HG02852 (cell line): ENCODE data around the gene ATP13A3.

ENCODE experiments used
- ATAC-seq: cut with Tn5 transposase; IDR thresholded peaks from one replicate; pipeline ENCODE4 v1.9.1; 2021; ENCODE audit warnings: mild to moderate bottlenecking, moderate library complexity; ENCODE audit not compliant: unreplicated experiment

ATP13A3 gene

DNA sequence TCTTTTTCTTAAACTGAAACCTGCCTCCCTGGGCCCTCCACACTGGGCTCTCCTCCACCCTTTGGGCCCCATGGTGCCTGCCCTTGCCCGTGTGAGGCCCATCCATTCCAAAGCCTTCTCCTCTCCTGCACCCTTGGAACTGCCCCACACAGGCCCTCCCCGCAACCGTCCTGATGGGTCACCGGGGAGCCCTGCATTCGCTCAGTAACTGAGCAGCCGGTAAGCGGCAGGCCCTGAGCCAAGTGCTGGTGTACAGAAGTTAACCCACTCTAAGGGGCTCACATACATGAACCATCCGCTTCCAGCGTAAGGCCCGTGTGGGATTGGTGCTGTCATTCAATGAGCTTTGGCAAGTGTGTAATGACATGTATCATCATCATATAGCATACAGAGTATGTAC, 111.9 kb downstream of the ATP13A3 start:
- ATAC-seq, result no peak

DNA sequence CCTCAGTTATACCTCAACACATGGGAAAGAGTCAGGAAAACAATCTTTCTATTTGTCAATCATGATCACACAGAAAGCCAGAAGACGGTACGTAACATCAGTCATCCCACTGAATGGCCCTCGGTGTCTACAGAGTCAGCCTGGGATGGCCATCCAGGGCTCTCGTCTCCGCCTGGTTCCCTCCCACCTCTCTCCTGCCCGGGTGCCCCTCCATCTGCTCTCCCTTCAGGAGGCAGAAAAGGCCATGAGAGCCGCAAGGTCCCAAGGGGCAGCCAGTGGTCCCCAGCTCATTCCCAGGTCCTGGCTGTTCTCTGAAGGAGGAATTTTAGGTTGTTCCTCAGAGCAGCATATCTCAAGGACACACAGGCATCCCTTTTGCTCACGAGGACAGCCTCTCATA, 112.9 kb downstream of the ATP13A3 start:
- no peak for ATAC-seq

DNA sequence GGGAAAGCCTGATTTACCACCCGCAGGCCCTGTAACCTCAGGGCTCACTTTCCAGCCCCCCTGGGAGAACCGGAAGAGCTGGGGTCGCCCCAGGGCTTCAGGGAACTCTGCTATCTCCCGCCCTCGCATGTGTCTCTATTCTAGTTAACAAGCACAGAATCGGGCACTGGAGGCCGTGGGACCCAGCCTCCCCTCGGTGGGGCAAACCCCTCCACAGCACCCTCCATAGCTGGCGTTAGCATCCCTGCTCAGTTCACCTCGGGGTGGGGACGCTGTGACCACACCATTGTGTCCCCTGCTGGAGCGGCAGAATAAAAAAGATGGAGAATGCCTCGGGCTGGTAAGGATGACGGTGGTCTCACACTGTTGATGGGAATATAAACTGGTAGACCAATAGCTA, 113.8 kb downstream of the ATP13A3 start:
- ATAC-seq, result no peak

DNA sequence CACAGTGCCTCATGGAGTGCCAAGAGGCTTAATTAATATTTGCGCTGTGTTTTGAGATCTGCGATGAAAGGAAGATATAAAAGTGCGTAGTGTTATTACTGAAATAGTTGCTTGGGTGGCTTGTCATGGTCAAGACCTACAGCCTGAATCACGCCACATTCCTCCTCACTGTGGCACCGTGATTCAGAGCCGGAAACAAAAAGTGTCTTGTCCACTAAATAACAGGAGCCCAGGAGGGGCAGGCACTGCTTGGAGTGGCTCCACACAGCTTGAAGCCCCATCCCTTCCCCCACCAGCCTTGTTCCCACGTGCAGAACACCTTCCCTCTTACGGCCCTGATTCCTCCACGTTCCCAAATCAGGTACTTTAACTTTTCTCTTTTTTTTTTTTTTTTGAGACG, 116.0 kb downstream of the ATP13A3 start:
- no peak for ATAC-seq

DNA sequence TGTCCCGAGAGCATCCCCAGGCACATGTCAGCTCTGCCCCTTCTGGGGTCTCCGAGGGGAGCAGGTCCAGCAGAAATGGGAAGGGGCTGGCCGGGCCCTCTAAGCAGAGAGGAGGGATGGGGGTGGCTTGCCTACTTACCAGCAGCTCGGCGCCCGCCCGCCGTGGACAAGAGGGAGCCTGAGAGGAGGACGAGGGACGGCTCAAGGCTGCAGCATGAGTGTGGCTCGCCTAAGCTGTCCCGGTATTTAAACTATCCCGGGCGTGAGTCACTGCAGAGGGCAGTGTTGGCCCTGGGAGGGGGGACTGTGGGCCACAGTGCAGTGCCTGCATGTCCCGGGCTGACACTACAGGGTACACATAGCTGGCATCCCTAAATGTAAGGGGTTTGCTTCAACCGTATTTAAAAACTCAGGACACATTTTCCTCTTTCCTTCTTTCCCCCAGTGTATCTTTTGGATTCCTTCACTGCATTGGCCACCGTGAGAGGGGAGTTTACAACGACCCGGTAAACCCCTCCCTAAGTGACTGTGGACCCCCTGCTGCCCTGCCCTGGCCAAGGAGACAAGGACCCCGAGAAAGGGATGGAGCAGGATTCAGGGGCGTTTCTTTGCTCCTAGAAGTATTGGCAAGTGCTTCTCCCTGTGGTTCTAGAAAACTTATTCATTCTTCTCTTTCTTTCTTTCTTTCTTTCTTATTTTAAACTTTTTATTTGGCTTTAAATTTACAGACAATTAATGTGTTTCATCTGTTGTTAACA, 117.1 kb downstream of the ATP13A3 start, which contains the start of gene LRRC15:
TSS of gene LRRC15 (minus strand) at position 222 of the 758 bp plus-strand sequence. CDS start 8,700 bp downstream, outside the sequence.
- no peak for ATAC-seq

DNA sequence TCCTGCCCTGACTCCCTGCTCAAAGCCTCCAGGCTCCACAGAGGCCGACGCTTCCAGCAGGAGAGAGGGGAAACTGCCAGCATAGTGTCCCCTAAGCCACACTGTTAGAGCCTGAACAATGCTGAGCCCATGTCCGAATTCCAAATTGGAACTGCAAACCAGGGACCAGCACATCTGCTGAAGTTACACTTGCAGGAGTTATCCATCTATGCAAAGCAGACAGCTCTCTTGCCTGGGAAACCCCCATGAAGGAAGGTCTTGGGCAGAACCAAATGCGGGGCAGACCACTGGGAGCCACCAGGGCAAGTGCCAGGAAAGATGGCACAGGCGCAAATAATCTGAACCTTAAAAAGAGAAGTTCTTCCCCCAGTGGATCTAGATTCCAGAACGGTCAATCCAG, 117.9 kb downstream of the ATP13A3 start:
- ATAC-seq, result no peak

DNA sequence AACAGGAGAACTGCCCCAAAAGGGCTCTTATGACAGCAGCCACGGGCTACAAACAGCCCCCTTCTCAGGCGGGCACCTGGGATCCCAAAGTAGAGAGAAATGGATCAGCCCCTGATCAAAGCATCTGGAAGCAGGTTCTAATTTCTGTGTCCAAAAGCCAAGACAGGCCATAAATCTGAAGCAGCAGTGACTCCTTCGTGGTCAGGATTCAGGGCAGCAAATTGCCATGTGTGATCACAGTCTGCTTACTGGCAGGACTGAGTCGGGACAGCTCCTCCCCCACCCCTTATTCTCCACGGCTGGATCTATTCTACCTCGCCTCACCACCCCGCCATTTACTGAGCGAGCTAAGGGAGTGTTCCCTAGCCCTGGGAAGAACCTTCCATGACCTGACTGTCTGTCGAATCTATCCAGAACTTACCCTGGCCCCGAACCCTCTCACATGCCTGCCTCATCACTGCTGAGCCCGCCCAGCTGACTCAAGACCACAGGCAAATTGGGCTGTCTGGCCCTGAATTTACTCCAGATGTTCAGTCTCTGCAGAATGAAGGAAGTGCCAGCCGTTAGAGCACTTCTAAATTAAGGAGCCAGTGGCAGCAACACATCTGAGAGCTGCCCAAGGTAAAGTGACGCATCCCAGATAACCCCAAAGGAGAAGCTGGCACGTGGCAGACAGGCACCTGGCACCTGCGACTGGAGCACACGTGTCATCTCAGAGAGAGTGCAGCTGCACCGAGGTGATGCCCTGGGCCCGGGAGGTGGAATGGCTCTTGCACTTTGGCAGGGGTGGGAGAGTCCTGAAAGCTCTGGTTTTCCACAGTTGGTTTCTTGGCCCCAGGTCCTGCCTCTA, 118.6 kb downstream of the ATP13A3 start:
- ATAC-seq, result no peak

DNA sequence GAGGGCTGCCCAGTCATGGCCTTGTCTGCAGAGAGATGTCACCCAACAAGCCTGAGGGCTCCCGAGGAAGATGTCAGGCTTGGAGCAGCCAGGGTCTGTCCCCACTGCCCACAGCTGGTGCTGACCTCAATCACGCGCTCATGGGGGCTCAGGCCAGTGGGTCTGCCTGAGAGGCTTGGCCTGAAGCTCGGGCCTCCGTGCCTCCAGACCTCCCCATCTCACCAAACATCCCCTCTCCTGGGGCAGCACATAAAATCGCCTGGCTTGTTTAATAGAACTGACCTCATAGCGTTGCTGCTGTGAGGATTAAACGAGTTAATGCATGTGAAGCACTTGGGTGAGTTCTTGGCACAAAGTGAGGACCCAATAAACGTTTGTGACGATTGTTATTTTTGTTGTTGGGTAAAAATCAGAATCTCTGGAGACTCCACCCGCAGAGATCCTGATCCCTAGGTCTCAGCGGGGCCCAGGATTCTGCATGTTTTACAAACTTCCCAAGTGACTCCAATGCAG, 120.8 kb downstream of the ATP13A3 start:
- no peak for ATAC-seq

DNA sequence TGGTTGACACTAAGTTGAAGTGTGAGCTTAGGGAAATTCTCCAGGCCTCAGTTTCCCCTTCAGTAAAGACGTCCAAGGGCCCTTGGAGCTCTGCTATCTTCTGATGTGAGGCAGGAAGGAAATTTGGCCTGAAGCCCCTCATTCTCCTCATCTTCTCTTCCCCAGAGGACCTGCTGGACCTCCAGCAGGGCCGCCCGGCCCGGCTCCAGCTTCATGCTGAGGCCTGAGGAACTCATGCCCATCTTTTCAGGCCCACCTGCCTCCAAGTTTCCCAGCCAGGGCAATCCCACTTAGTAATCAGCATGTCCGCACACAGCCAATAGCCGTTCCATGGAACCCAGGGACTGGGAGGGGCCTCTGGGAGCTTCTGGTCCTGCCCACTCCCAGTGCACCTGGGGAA, 121.3 kb downstream of the ATP13A3 start:
- no peak for ATAC-seq

DNA sequence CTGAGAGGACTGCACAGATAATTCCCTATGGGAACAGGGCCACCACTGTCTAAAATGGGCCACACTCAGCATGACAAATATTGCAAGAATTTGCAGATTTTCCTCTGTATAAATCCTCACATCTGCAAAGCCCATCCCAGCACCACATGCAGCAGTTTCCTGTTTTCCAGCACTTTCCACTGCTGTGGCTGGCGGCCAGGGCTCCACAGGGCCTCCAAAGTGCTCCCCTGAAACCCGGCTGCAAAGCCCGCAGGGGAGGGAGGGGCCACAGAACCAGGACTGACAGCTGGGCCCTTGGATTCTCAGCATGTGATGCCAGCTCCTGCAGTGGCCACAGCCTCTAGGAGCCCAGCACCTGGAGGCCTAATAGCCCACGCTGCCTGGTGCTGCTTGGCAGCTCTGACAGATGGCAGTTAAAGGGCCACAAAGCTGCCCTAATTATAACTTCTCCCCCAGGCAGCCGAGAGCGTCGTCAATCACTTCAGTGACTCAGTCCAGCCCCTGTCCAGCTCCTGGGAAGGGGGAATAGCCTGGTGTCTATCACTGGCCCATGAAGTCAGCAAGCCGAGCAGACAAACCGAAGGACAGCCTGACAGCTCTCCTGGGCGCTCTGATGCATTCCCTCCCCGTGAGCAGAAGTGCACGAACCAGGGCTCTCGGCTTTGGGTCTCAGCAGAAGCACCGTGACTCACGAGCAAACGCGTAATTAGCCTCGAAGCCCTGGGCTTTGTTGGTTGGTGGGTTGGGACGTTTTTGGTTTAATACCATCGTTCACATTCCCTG, 122.0 kb downstream of the ATP13A3 start:
- ATAC-seq, result no peak

DNA sequence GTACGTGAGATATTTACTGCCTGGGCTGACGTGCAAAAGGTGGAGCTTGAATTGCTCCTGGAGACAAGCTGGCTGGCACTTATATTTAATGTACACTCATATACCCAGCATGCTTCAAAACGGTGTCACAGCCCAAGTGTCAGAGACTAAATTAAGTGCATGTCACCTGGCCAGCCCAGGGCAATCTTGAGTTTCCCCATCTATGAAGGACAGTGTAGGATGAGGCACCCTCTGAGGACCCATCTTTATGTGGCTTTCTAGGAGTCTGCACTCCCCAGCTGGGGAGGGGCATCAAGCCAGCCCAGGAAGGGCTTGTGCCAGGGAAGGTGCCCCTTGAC, 122.5 kb downstream of the ATP13A3 start:
- ATAC-seq, result no peak

DNA sequence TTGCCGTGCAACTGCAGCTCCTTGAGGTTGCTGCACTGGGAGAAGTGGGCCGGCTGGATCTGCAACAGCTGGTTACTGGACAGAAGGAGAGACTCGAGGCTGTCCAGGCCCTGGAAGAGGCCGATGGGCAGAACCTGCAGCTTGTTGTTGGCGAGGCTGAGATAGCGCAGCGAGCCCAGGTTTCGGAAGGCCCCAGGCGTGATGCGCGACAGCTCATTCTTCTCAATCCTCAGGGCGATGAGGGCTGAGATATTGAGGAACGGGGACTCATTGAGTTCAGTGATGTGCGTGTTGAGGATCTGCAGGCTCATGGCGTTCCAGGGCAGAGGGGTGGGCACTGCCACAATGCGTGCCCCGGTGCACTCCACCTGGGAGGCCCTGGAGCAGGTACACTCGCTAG, 126.2 kb downstream of the ATP13A3 start:
- ATAC-seq, result no peak

DNA sequence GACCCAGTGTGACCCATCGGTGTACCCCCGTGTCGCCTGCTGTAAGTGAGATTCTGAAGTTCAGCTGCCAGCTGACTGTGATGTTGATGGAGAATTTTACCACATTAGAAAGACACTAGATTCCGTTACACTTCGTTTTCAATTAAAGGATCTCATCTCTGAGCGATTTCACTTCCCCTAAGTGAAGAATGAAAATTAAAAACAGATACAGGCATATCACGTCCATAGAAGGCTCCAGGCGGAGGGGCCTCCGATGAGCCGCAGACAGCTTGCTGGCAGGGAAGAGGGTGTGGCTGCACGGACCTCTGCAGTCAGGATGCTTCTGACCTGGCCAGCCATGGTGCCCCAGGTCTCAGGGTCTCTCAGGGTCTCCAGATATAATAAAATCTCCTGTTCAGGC, 129.1 kb downstream of the ATP13A3 start:
- ATAC-seq, result no peak

DNA sequence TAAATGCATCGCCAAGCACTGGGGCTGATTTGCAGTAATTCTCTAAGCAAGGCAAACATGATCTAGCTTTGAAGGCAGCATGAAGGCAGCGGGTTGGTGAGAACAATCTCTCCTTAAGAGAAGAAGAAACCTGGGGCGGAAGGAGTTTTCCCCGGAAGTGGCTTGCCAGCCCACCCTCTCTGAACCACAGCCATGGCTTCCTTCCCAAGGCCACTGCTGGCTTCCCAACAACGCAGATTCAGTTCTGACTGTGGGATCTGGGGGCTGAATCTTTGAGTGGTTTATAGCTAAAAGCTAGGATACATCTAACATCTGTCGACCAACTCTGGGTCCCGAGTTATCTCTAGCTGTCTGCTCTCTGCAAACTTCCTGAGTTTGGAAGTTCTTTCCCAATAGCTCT, 131.4 kb downstream of the ATP13A3 start:
- ATAC-seq, result no peak

DNA sequence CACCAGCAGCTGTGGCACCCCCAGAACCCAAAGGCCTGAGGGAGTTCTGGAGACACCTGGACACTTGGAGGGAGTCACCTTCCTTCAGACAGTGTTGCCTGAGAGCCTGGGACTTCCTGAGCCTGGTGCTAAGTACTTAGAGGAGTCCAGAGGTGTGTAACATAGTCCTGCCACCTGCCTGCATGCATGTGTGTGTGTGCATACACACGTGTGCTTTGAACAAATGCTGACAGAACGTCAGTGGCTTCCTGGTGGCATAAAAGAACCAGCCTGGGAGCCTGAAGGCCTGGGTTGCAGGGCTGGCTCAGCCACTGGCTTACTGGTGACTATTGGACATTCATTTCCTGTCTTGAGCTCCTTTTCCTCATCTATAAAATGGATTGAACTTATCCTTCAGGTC, 132.5 kb downstream of the ATP13A3 start:
- ATAC-seq, result no peak
